Liver (tissue), 9 donors: ENCODE data around the gene TTC38. TPM values are rescaled to one million over a fixed set of nuclear protein-coding genes. Genes with fewer than 3 reads are reported as not detected.

Experiments
- DNase-seq: peaks from one replicate; pipeline ENCODE4 v3.0.0-alpha.2; 2017; ENCODE audit warnings: low spot score
- H3K27ac ChIP-seq, 2 donors: one replicate each; pipeline ENCODE4 v1.7.0; 2013; ENCODE audit warnings: inconsistent platforms in 2 of 2, low read length in 2 of 2, control low read depth in 1 of 2, low read depth in 1 of 2, mild to moderate bottlenecking in 1 of 2
- H3K27me3 ChIP-seq, 4 donors: one replicate each; pipeline versions ENCODE4 v1.6.1 to v1.7.0; 2013; ENCODE audit warnings: low read length in 3 of 4, inconsistent platforms in 1 of 4, mild to moderate bottlenecking in 1 of 4, moderate library complexity in 1 of 4; ENCODE audit not compliant: control insufficient read depth in 4 of 4, insufficient read depth in 4 of 4
- H3K36me3 ChIP-seq, 4 donors: one replicate each; pipeline versions ENCODE4 v1.6.1 to v1.7.0; 2013; ENCODE audit warnings: low read length in 3 of 4, mild to moderate bottlenecking in 3 of 4, low read depth in 1 of 4, moderate library complexity in 1 of 4; ENCODE audit not compliant: control insufficient read depth in 4 of 4, insufficient read depth in 3 of 4
- H3K4me1 ChIP-seq, 4 donors: one replicate each; pipeline versions ENCODE4 v1.6.1 to v1.7.0; 2013; ENCODE audit warnings: low read length in 3 of 4, mild to moderate bottlenecking in 3 of 4, moderate library complexity in 1 of 4; ENCODE audit not compliant: control insufficient read depth in 4 of 4, insufficient read depth in 4 of 4
- H3K4me3 ChIP-seq, 3 donors: one replicate each; pipeline versions ENCODE4 v1.6.1 to v1.7.0; 2013; ENCODE audit warnings: low read length in 3 of 3, control low read depth in 1 of 3, low read depth in 1 of 3, mild to moderate bottlenecking in 1 of 3
- H3K9ac ChIP-seq, 2 donors: one replicate each; pipeline ENCODE4 v1.7.0; 2013; ENCODE audit warnings: low read length in 2 of 2, mild to moderate bottlenecking in 2 of 2, moderate library complexity in 2 of 2, control low read depth in 1 of 2, low read depth in 1 of 2
- H3K9me3 ChIP-seq, 4 donors: one replicate each; pipeline versions ENCODE4 v1.6.1 to v1.7.0; 2013; ENCODE audit warnings: low read length in 3 of 4; ENCODE audit not compliant: control insufficient read depth in 4 of 4
- ATF3 ChIP-seq: IDR thresholded peaks from 2 replicates; pipeline ENCODE4 v1.6.1; 2016; ENCODE audit warnings: antibody characterized with exemption
- CTCF ChIP-seq: fragments of 150-350 bp; IDR thresholded peaks from 2 replicates; pipeline ENCODE4 v1.5.1; 2017; ENCODE audit warnings: improper control_type of control experiment, low read depth, low read length; ENCODE audit not compliant: missing input control
- EGR1 ChIP-seq, 2 donors: IDR thresholded peaks; 2 replicates each; pipeline ENCODE4 v1.6.1; 2016 to 2018; ENCODE audit warnings: antibody characterized with exemption in 2 of 2, low read depth in 2 of 2
- FOXA1 ChIP-seq: IDR thresholded peaks from 2 replicates; pipeline ENCODE4 v1.6.1; 2016; ENCODE audit warnings: antibody characterized with exemption
- FOXA2 ChIP-seq: IDR thresholded peaks from 2 replicates; pipeline ENCODE4 v1.6.1; 2016; ENCODE audit warnings: antibody characterized with exemption
- GABPA ChIP-seq, 2 donors: IDR thresholded peaks in 1 of 2; conservative IDR thresholded peaks in 1 of 2; 2 replicates each; pipeline ENCODE4 v1.6.1; 2016; ENCODE audit warnings: antibody characterized with exemption in 2 of 2, mild to moderate bottlenecking in 1 of 2, moderate library complexity in 1 of 2
- HNF4A ChIP-seq, 2 donors: conservative IDR thresholded peaks; 2 replicates each; pipeline ENCODE4 v1.6.1; 2016; ENCODE audit warnings: antibody characterized with exemption in 2 of 2, mild to moderate bottlenecking in 2 of 2
- JUND ChIP-seq, 2 donors: IDR thresholded peaks; 2 replicates each; pipeline ENCODE4 v1.6.1; 2016; ENCODE audit warnings: antibody characterized with exemption in 2 of 2
- NR2F2 ChIP-seq: IDR thresholded peaks from 2 replicates; pipeline ENCODE4 v1.6.1; 2016; ENCODE audit warnings: antibody characterized with exemption
- RXRA ChIP-seq, 2 donors: IDR thresholded peaks; 2 replicates each; pipeline ENCODE4 v1.6.1; 2017 to 2018; ENCODE audit warnings: antibody characterized with exemption in 2 of 2, mild to moderate bottlenecking in 1 of 2
- SP1 ChIP-seq: IDR thresholded peaks from 2 replicates; pipeline ENCODE4 v1.6.1; 2018; ENCODE audit warnings: antibody characterized with exemption, mild to moderate bottlenecking
- YY1 ChIP-seq: IDR thresholded peaks from 2 replicates; pipeline ENCODE4 v1.6.1; 2016; ENCODE audit warnings: antibody characterized with exemption, mild to moderate bottlenecking
- ZBTB33 ChIP-seq: IDR thresholded peaks from 2 replicates; pipeline ENCODE4 v1.6.1; 2016; ENCODE audit warnings: antibody characterized with exemption
- WGBS: extraction: QIAGEN DNeasy Blood & Tissue Kit; methylation state at CpG from one replicate; pipeline ENCODE4 v1.1.7; 2013; 5-methylcytosine and 5-hydroxymethylcytosine counted together
- polyA plus RNA-seq, 2 donors: library from polyadenylated mRNA; stranded (reverse) in 1 of 2; unstranded in 1 of 2; fragments of 200-250 nt in 1 of 2; fragments of >200 nt in 1 of 2; fragmentation: Nextera tagmentation in 1 of 2; extraction: Ambion mirVana in 1 of 2; gene quantifications; one replicate each; pipeline versions ENCODE4 v1.2.1 to v1.2.3, GENCODE V29; 2013 to 2015
- total RNA-seq, 2 donors: library from RNA; depleted of rRNA; stranded (reverse); fragments of >200 nt; gene quantifications; one replicate each; pipeline ENCODE4 v1.2.3, GENCODE V29; 2014
- donor health status: healthy.
- donor health status: healthy.
- donor health status: healthy.
- donor health status: healthy.
- donor health status: healthy.

Gene TTC38
- total and polyA plus RNA-seq, 4 donors = 63.9 to 389 (median 128) TPM

GRCh38 chr22:46256358-46256958 lies 11.3 kb upstream of the TTC38 start:
- H3K36me3 ChIP-seq = no peaks in the 10 kb centered on the region
- H3K4me3 ChIP-seq = no peak overlapping the region
- 87% methylated on average over 8 of the region's 8 CpGs for WGBS
- DNase-seq = no peak
- TF ChIP-seq ATF3 (no peak), YY1 (no peak), FOXA2 (no peak), ZBTB33 (no peak), JUND (IDR thresholded peaks at IDR 0.05) (no peak), FOXA1 (no peak), HNF4A (conservative IDR thresholded peaks at IDR 0.05) (no peak), CTCF (no peak), NR2F2 (no peak), GABPA (IDR thresholded peaks at IDR 0.05 in 1 of 2, conservative IDR thresholded peaks at IDR 0.05 in 1 of 2) (no peak), EGR1 (IDR thresholded peaks at IDR 0.05; ENCODE audit: low read depth in 2 of 2) (no peak), RXRA (IDR thresholded peaks at IDR 0.05) (no peak), SP1 (no peak)
- no peaks in the 10 kb centered on the region for H3K9me3 ChIP-seq
- no peaks in the 10 kb centered on the region for H3K27me3 ChIP-seq
- peaks cover 0 to under 1% (median 0%) of the 10 kb centered on the region in 4 donors for H3K4me1 ChIP-seq
- H3K9ac ChIP-seq = no peak overlapping the region
- H3K27ac ChIP-seq = no peak overlapping the region

GRCh38 chr22:46259374-46259773 lies 8.4 kb upstream of the TTC38 start:
- H3K4me1 ChIP-seq = peaks cover 0 to 4% (median 0%) of the 10 kb centered on the region in 4 donors
- no peaks in the 10 kb centered on the region for H3K27me3 ChIP-seq
- no peak for DNase-seq
- no peak overlapping the region for H3K9ac ChIP-seq
- 83% methylated on average over 12 of the region's 12 CpGs for WGBS
- no peaks in the 10 kb centered on the region for H3K9me3 ChIP-seq
- no peak overlapping the region for H3K27ac ChIP-seq
- TF ChIP-seq ZBTB33 = no peak
- no peak overlapping the region for H3K4me3 ChIP-seq
- H3K36me3 ChIP-seq = no peaks in the 10 kb centered on the region
